H9 (cell line): ENCODE measurements around the gene SFN. TPM values are rescaled to one million over a fixed set of nuclear protein-coding genes. Genes with fewer than 3 reads are reported as not detected.

ENCODE experiments used
- DNase-seq: peaks from one replicate; pipeline ENCODE4 v3.0.0-alpha.2; 2017
- H2AFZ ChIP-seq: one replicate; pipeline ENCODE4 v1.6.1; 2013; ENCODE audit warnings: mild to moderate bottlenecking, low read length, control low read depth, moderate library complexity
- H2AK5ac ChIP-seq: 2 replicates; pipeline ENCODE4 v1.6.1; 2013; ENCODE audit warnings: low read length, control low read depth, mixed read lengths; ENCODE audit not compliant: insufficient read length
- H2BK120ac ChIP-seq: one replicate; pipeline ENCODE4 v1.6.1; 2013; ENCODE audit warnings: low read depth, mild to moderate bottlenecking, low read length, control low read depth, inconsistent platforms; ENCODE audit not compliant: poor library complexity, severe bottlenecking
- H2BK12ac ChIP-seq: 2 replicates; pipeline ENCODE4 v1.6.1; 2013; ENCODE audit warnings: low read length, control low read depth, mixed read lengths, low read depth; ENCODE audit not compliant: insufficient read length
- H2BK15ac ChIP-seq: 2 replicates; pipeline ENCODE4 v1.6.1; 2013; ENCODE audit warnings: low read depth, low read length, control low read depth
- H2BK20ac ChIP-seq: one replicate; pipeline ENCODE4 v1.6.1; 2013; ENCODE audit warnings: low read depth, mild to moderate bottlenecking, low read length, control low read depth, inconsistent platforms; ENCODE audit not compliant: poor library complexity, severe bottlenecking
- H2BK5ac ChIP-seq: 2 replicates; pipeline ENCODE4 v1.6.1; 2013; ENCODE audit warnings: low read length, control low read depth, mixed read lengths; ENCODE audit not compliant: insufficient read length
- H3K14ac ChIP-seq: 2 replicates; pipeline ENCODE4 v1.6.1; 2013; ENCODE audit warnings: low read length, control low read depth; ENCODE audit not compliant: insufficient read depth
- H3K18ac ChIP-seq: 2 replicates; pipeline ENCODE4 v1.6.1; 2013; ENCODE audit warnings: low read depth, mild to moderate bottlenecking, mixed read lengths, low read length, control low read depth; ENCODE audit not compliant: insufficient read length
- H3K23ac ChIP-seq: 2 replicates; pipeline ENCODE4 v1.6.1; 2013; ENCODE audit warnings: low read length, control low read depth, mixed read lengths, low read depth; ENCODE audit not compliant: insufficient read length
- H3K23me2 ChIP-seq: 2 replicates; pipeline ENCODE4 v1.6.1; 2013; ENCODE audit warnings: low read depth, mild to moderate bottlenecking, mixed read lengths, low read length, control low read depth; ENCODE audit not compliant: insufficient read length, poor library complexity, severe bottlenecking
- H3K27ac ChIP-seq: 2 replicates; pipeline ENCODE4 v1.5.1; 2013; ENCODE audit warnings: low read length, control low read depth, mixed read lengths, low read depth; ENCODE audit not compliant: insufficient read length
- H3K27me3 ChIP-seq: 2 replicates; pipeline ENCODE4 v1.6.1; 2013; ENCODE audit warnings: low read length, control low read depth, inconsistent platforms; ENCODE audit not compliant: insufficient read depth
- H3K4ac ChIP-seq: 2 replicates; pipeline ENCODE4 v1.6.1; 2013; ENCODE audit warnings: low read depth, mild to moderate bottlenecking, control low read depth, inconsistent platforms, low read length, moderate library complexity
- H3K4me1 ChIP-seq: 2 replicates; pipeline ENCODE4 v1.6.1; 2013; ENCODE audit warnings: low read length, control low read depth, inconsistent platforms; ENCODE audit not compliant: insufficient read depth
- H3K4me2 ChIP-seq: 2 replicates; pipeline ENCODE4 v1.6.1; 2013; ENCODE audit warnings: low read length, control low read depth, mixed read lengths; ENCODE audit not compliant: insufficient read length, insufficient read depth
- H3K56ac ChIP-seq: 2 replicates; pipeline ENCODE4 v1.6.1; 2013; ENCODE audit warnings: low read depth, mild to moderate bottlenecking, mixed read lengths, low read length, control low read depth; ENCODE audit not compliant: insufficient read length
- H3K79me1 ChIP-seq: 2 replicates; pipeline ENCODE4 v1.6.1; 2013; ENCODE audit warnings: low read depth, mild to moderate bottlenecking, moderate library complexity, low read length, control low read depth, inconsistent platforms; ENCODE audit not compliant: insufficient read depth, poor library complexity, severe bottlenecking
- H3K79me2 ChIP-seq: 2 replicates; pipeline ENCODE4 v1.6.1; 2013; ENCODE audit warnings: low read length, control low read depth, inconsistent platforms; ENCODE audit not compliant: insufficient read depth
- H3K9ac ChIP-seq: 2 replicates; pipeline ENCODE4 v1.6.1; 2013; ENCODE audit warnings: low read length, control low read depth, mixed read lengths; ENCODE audit not compliant: insufficient read length; ENCODE audit errors: extremely low read depth
- H3K9me3 ChIP-seq: one replicate; pipeline ENCODE4 v1.6.1; 2013; ENCODE audit warnings: low read depth, low read length, inconsistent platforms; ENCODE audit not compliant: control insufficient read depth
- H3T11ph ChIP-seq: one replicate; pipeline ENCODE4 v1.6.1; 2013; ENCODE audit warnings: mild to moderate bottlenecking, low read length, control low read depth, inconsistent platforms
- H4K20me1 ChIP-seq: one replicate; pipeline ENCODE4 v1.6.1; 2013; ENCODE audit not compliant: control insufficient read depth, insufficient read length, insufficient read depth
- H4K5ac ChIP-seq: 2 replicates; pipeline ENCODE4 v1.6.1; 2013; ENCODE audit warnings: low read depth, mild to moderate bottlenecking, mixed read lengths, low read length, control low read depth; ENCODE audit not compliant: insufficient read length
- H4K8ac ChIP-seq: replicated peaks from 2 replicates; pipeline ENCODE4 v1.6.1; 2013; ENCODE audit warnings: low read length, control low read depth, mixed read lengths, low read depth; ENCODE audit not compliant: insufficient read length
- H4K91ac ChIP-seq: 2 replicates; pipeline ENCODE4 v1.6.1; 2013; ENCODE audit warnings: low read depth, mild to moderate bottlenecking, moderate library complexity, mixed read lengths, low read length, control low read depth; ENCODE audit not compliant: insufficient read length
- H3K27ac Mint-ChIP-seq, 3 experiments: 2 replicates in 2 of 3; 3 replicates in 1 of 3; pipeline ENCODE4 v1.8.0; 2020 to 2021; ENCODE audit warnings: mixed read lengths in 3 of 3, mild to moderate bottlenecking in 1 of 3, moderate library complexity in 1 of 3
- H3K27me3 Mint-ChIP-seq: 2 replicates; pipeline ENCODE4 v1.8.0; 2021; ENCODE audit warnings: low read depth, mild to moderate bottlenecking, moderate library complexity, mixed read lengths
- H3K36me3 Mint-ChIP-seq, 3 experiments: 2 replicates in 2 of 3; 3 replicates in 1 of 3; pipeline ENCODE4 v1.8.0; 2020 to 2021; ENCODE audit warnings: low read depth in 3 of 3, mixed read lengths in 3 of 3; ENCODE audit not compliant: insufficient read depth in 1 of 3
- H3K4me1 Mint-ChIP-seq, 2 experiments: 2 replicates each; pipeline ENCODE4 v1.8.0; 2020; ENCODE audit warnings: mixed read lengths in 2 of 2
- H3K4me3 Mint-ChIP-seq, 2 experiments: 2 replicates in 1 of 2; 3 replicates in 1 of 2; pipeline ENCODE4 v1.8.0; 2020 to 2021; ENCODE audit warnings: mild to moderate bottlenecking in 2 of 2, mixed read lengths in 2 of 2, moderate library complexity in 1 of 2
- H3K9me3 Mint-ChIP-seq, 2 experiments: 2 replicates in 1 of 2; 3 replicates in 1 of 2; pipeline ENCODE4 v1.8.0; 2020; ENCODE audit warnings: mild to moderate bottlenecking in 2 of 2, mixed read lengths in 2 of 2, moderate library complexity in 1 of 2
- CTCF ChIP-seq: fragments of 200-600 bp; sonication (generic); conservative IDR thresholded peaks from 3 replicates; pipeline ENCODE4 v1.8.0; 2021; ENCODE audit warnings: antibody characterized with exemption, mild to moderate bottlenecking
- WGBS: extraction: QIAGEN DNeasy Blood & Tissue Kit; methylation state at CpG from one replicate; pipeline ENCODE4 v1.1.7; 2013; ENCODE audit warnings: missing lambda C conversion rate, low lambda C conversion rate, mixed read lengths; ENCODE audit not compliant: insufficient read length; ENCODE audit errors: extremely low coverage; 5-methylcytosine and 5-hydroxymethylcytosine counted together
- total RNA-seq: library from RNA; stranded (reverse); gene quantifications from 2 replicates; pipeline ENCODE4 v1.2.1, GENCODE V29; 2021

Gene SFN
- total RNA-seq, 1 experiment from 2014 or later, result 4.3 TPM

DNA sequence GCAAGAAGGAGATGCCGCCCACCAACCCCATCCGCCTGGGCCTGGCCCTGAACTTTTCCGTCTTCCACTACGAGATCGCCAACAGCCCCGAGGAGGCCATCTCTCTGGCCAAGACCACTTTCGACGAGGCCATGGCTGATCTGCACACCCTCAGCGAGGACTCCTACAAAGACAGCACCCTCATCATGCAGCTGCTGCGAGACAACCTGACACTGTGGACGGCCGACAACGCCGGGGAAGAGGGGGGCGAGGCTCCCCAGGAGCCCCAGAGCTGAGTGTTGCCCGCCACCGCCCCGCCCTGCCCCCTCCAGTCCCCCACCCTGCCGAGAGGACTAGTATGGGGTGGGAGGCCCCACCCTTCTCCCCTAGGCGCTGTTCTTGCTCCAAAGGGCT, 732 bp downstream of the SFN start:
- Histone ChIP-seq H3K27ac (no peak overlapping the region), H3T11ph (no peak overlapping the region), H3K9me3 (no peaks in the 10 kb centered on the region), H4K5ac (no peak overlapping the region), H2BK5ac (no peak overlapping the region), H3K23ac (no peak overlapping the region), H3K14ac (no peak overlapping the region; the same call in 1 of the 2 replicates), H3K79me2 (no peaks in the 10 kb centered on the region), H4K20me1 (no peaks in the 10 kb centered on the region), H3K79me1 (no peaks in the 10 kb centered on the region), H4K91ac (no peak overlapping the region), H3K18ac (no peak overlapping the region), H2BK12ac (no peak overlapping the region), H2AK5ac (no peak overlapping the region), H3K4me1 (no peaks in the 10 kb centered on the region; the same call in 1 of the 2 replicates), H3K27me3 (no peaks in the 10 kb centered on the region; the same call in 1 of the 2 replicates), H3K4ac (no peak overlapping the region), H3K9ac (no peak overlapping the region), H3K23me2 (peaks cover 4% of the 10 kb centered on the region), H2BK15ac (no peak overlapping the region), H2BK120ac (no peak overlapping the region), H3K4me2 (peak overlapping the region; percentile 73), H3K56ac (no peak overlapping the region), H2AFZ (no peak overlapping the region), H2BK20ac (no peak overlapping the region), H4K8ac (no peak overlapping the region)
- Mint-ChIP-seq H3K4me1 (peaks cover 38 to 40% of the 10 kb centered on the region in 2 experiments), H3K9me3 (no peaks in the 10 kb centered on the region), H3K27ac (peak overlapping the region in 1 of 3 experiments; percentile 73; a peak in 1 of 7 replicates), H3K27me3 (peaks cover 20% of the 10 kb centered on the region), H3K36me3 (no peaks in the 10 kb centered on the region), H3K4me3 (peak overlapping the region; percentile 34 to 69; a peak in 4 of 5 replicates)
- no peak for TF ChIP-seq CTCF
- DNase-seq, result no peak
- no CpG with 5 or more reads among the region's 20 CpGs for whole genome bisulfite sequencing
